HCT116 (cell line): ENCODE measurements around the gene HECTD2. TPM values are rescaled to one million over a fixed set of nuclear protein-coding genes. Genes with fewer than 3 reads are reported as not detected.

Source experiments
- ATAC-seq: fragments of 200-7000 bp; cut with Tn5 transposase; 2 replicates; pipeline ENCODE4 v1.9.1; 2020; ENCODE audit warnings: mild to moderate bottlenecking, moderate library complexity
- BruUV-seq: library from RNA; stranded (reverse); fragments of 400-500 nt; replicated peaks from 2 replicates; lab custom pipeline; 2021; lab: Mats Ljungman, UMichigan
- CTCF ChIA-PET: fragments of 300-600 bp; sonication (Branson Sonifier 250); formaldehyde crosslinking; loops from one replicate; lab custom pipeline; 2021; ENCODE audit warnings: antibody characterized with exemption; lab: Charles Lee
- POLR2A ChIA-PET: fragments of 300-600, 350-600 bp; sonication (Branson Sonifier 250); formaldehyde crosslinking; loops from one replicate; lab custom pipeline; 2021; ENCODE audit warnings: antibody characterized with exemption; lab: Charles Lee
- RAD21 ChIA-PET, 2 experiments: fragments of 300-600 bp; sonication (Branson Sonifier 250); formaldehyde crosslinking; loops; one replicate each; lab custom pipeline; 2023; ENCODE audit warnings: low total read pairs in 2 of 2; ENCODE audit not compliant: uncharacterized antibody in 2 of 2, unreplicated experiment in 2 of 2, low non-redundant PET in 1 of 2; lab: Charles Lee
- DNase-seq: peaks from one replicate; pipeline ENCODE4 v3.0.0-alpha.2; 2010; ENCODE audit warnings: low read depth, low spot score
- H2AFZ ChIP-seq: fragments of 200-600 bp; shearing (Covaris generic), sonication (generic); 2 replicates; pipeline ENCODE4 v1.6.1; 2017; ENCODE audit warnings: low read depth, mixed run types, mixed read lengths, antibody characterized with exemption, low read length; ENCODE audit not compliant: poor library complexity, severe bottlenecking
- H3K27ac ChIP-seq: 2 replicates; pipeline ENCODE4 v1.5.1; 2012; ENCODE audit warnings: low read depth, low read length
- H3K27me3 ChIP-seq: fragments of 200-600 bp; sonication (generic); 2 replicates; pipeline ENCODE4 v1.6.1; 2016; ENCODE audit warnings: mixed run types, low read length, mixed read lengths; ENCODE audit not compliant: insufficient read depth
- H3K36me3 ChIP-seq, 2 experiments: fragments of 200-500 bp in 1 of 2; fragments of 200-600 bp in 1 of 2; sonication (Bioruptor generic) in 1 of 2; sonication (generic) in 1 of 2; 2 replicates each; pipeline versions ENCODE4 v1.5.1 to v1.6.1; 2014 to 2016; ENCODE audit warnings: low read length in 2 of 2, inconsistent platforms in 1 of 2, mixed read lengths in 1 of 2, mixed run types in 1 of 2; ENCODE audit not compliant: insufficient read depth in 2 of 2, control insufficient read depth in 1 of 2
- H3K4me1 ChIP-seq, 2 experiments: fragments of 200-600 bp in 1 of 2; sonication (generic) in 1 of 2; 2 replicates each; pipeline versions ENCODE4 v1.5.1 to v1.6.1; 2012 to 2017; ENCODE audit warnings: low read length in 2 of 2, inconsistent platforms in 1 of 2, mild to moderate bottlenecking in 1 of 2, mixed read lengths in 1 of 2, mixed run types in 1 of 2, moderate library complexity in 1 of 2; ENCODE audit not compliant: insufficient read depth in 2 of 2, control insufficient read depth in 1 of 2
- H3K4me2 ChIP-seq: fragments of 200-600 bp; sonication (generic); 2 replicates; pipeline ENCODE4 v1.6.1; 2017; ENCODE audit warnings: mixed run types, low read length, mixed read lengths
- H3K4me3 ChIP-seq, 2 experiments: fragments of 200-600 bp in 1 of 2; sonication (generic) in 1 of 2; replicated peaks in 1 of 2; 2 replicates each; pipeline ENCODE4 v1.5.1; 2011 to 2016; ENCODE audit warnings: low read length in 2 of 2, control low read depth in 1 of 2, low read depth in 1 of 2, mild to moderate bottlenecking in 1 of 2, mixed read lengths in 1 of 2, mixed run types in 1 of 2
- H3K79me2 ChIP-seq: fragments of 200-600 bp; sonication (generic); 2 replicates; pipeline ENCODE4 v1.6.1; 2017; ENCODE audit warnings: mild to moderate bottlenecking, mixed run types, low read length, moderate library complexity, mixed read lengths; ENCODE audit not compliant: insufficient read depth
- H3K9ac ChIP-seq: fragments of 200-600 bp; sonication (generic); 2 replicates; pipeline ENCODE4 v1.6.1; 2016; ENCODE audit warnings: low read length, mixed read lengths
- H3K9me2 ChIP-seq: fragments of 200-600 bp; sonication (generic), shearing (Covaris generic); 2 replicates; pipeline ENCODE4 v1.6.1; 2017; ENCODE audit warnings: mixed run types, mild to moderate bottlenecking, moderate library complexity; ENCODE audit not compliant: insufficient read depth
- H3K9me3 ChIP-seq, 2 experiments: fragments of 200-500 bp in 1 of 2; fragments of 200-600 bp in 1 of 2; sonication (Bioruptor generic) in 1 of 2; sonication (generic) in 1 of 2; 2 replicates each; pipeline ENCODE4 v1.6.1; 2014 to 2017; ENCODE audit warnings: low read length in 2 of 2, mixed read lengths in 2 of 2, inconsistent platforms in 1 of 2, low read depth in 1 of 2, mild to moderate bottlenecking in 1 of 2, mixed run types in 1 of 2, moderate library complexity in 1 of 2; ENCODE audit not compliant: control insufficient read depth in 1 of 2, insufficient read depth in 1 of 2
- H4K20me1 ChIP-seq: fragments of 200-600 bp; sonication (generic), shearing (Covaris generic); 2 replicates; pipeline ENCODE4 v1.6.1; 2017; ENCODE audit warnings: mixed run types, mild to moderate bottlenecking, moderate library complexity; ENCODE audit not compliant: insufficient read depth
- CEBPB ChIP-seq: IDR thresholded peaks from 2 replicates; pipeline ENCODE4 v1.6.1; 2012; ENCODE audit warnings: low read depth
- EGR1 ChIP-seq: IDR thresholded peaks from 2 replicates; pipeline ENCODE4 v1.6.1; 2012; ENCODE audit warnings: low read depth
- ELF1 ChIP-seq: IDR thresholded peaks from 2 replicates; pipeline ENCODE4 v1.6.1; 2012; ENCODE audit warnings: low read depth, borderline replicate concordance
- EZH2 ChIP-seq: fragments of 200-600 bp; sonication (generic); IDR thresholded peaks from 2 replicates; pipeline ENCODE4 v1.6.1; 2017; ENCODE audit warnings: antibody characterized with exemption, mixed run types
- FOSL1 ChIP-seq: IDR thresholded peaks from 2 replicates; pipeline ENCODE4 v1.6.1; 2012; ENCODE audit warnings: low read depth
- JUND ChIP-seq: IDR thresholded peaks from 2 replicates; pipeline ENCODE4 v1.6.1; 2012
- MAX ChIP-seq: IDR thresholded peaks from 2 replicates; pipeline ENCODE4 v1.6.1; 2012
- POLR2A ChIP-seq: IDR thresholded peaks from 2 replicates; pipeline ENCODE4 v1.7.0; 2011; ENCODE audit warnings: borderline replicate concordance; ENCODE audit not compliant: insufficient read depth, insufficient read length; ENCODE audit errors: extremely low read depth
- POLR2AphosphoS5 ChIP-seq: IDR thresholded peaks from 2 replicates; pipeline ENCODE4 v1.6.1; 2011; ENCODE audit warnings: mild to moderate bottlenecking, low read depth, low read length, moderate library complexity
- RAD21 ChIP-seq: IDR thresholded peaks from 2 replicates; pipeline ENCODE4 v1.6.1; 2012; ENCODE audit warnings: low read depth, mild to moderate bottlenecking
- SIN3A ChIP-seq: IDR thresholded peaks from 2 replicates; pipeline ENCODE4 v1.6.1; 2012; ENCODE audit warnings: low read depth
- SRF ChIP-seq: IDR thresholded peaks from 2 replicates; pipeline ENCODE4 v1.6.1; 2012; ENCODE audit warnings: low read depth
- TCF7L2 ChIP-seq: IDR thresholded peaks from 2 replicates; pipeline ENCODE4 v1.7.0; 2011; ENCODE audit warnings: borderline replicate concordance, inconsistent platforms; ENCODE audit not compliant: insufficient read depth, insufficient read length; ENCODE audit errors: extremely low read depth
- YY1 ChIP-seq: IDR thresholded peaks from 2 replicates; pipeline ENCODE4 v1.6.1; 2011; ENCODE audit warnings: low read length, low read depth, moderate library complexity, mild to moderate bottlenecking; ENCODE audit not compliant: insufficient replicate concordance; ENCODE audit errors: extremely low read depth
- ZNF274 ChIP-seq: fragments of 200-500 bp; sonication (Bioruptor generic); IDR thresholded peaks from 2 replicates; pipeline ENCODE4 v1.6.1; 2014; ENCODE audit warnings: mild to moderate bottlenecking, low read depth, low read length, inconsistent platforms
- intact Hi-C: fragments of 100-400 bp; cut with micrococcal nuclease; formaldehyde crosslinking; loops from 2 replicates; pipeline ENCODE4 v1.10.0; 2022
- total RNA-seq: library from RNA; stranded (reverse); gene quantifications from one replicate; pipeline ENCODE4 v1.2.1, GENCODE V29; 2021; ENCODE audit not compliant: unreplicated experiment
- TF ChIP-seq, protein P1 (sequence below): IDR thresholded peaks from 2 replicates; pipeline ENCODE4 v1.6.1; 2011; ENCODE audit warnings: mild to moderate bottlenecking, low read length, moderate library complexity; ENCODE audit not compliant: insufficient replicate concordance; ENCODE audit errors: extremely low read depth
- TF ChIP-seq, protein P2 (sequence below): IDR thresholded peaks from 2 replicates; pipeline ENCODE4 v1.6.1; 2012; ENCODE audit warnings: low read depth
- TF ChIP-seq, protein P3 (sequence below): IDR thresholded peaks from 2 replicates; pipeline ENCODE4 v1.6.1; 2012
- TF ChIP-seq, protein P4 (sequence below), 3 experiments: fragments of 200-600 bp in 1 of 3; sonication (generic) in 1 of 3; IDR thresholded peaks in 2 of 3; conservative IDR thresholded peaks in 1 of 3; 2 replicates each; pipeline ENCODE4 v1.5.1; 2012 to 2017; ENCODE audit warnings: low read depth in 2 of 3, low read length in 2 of 3, antibody characterized with exemption in 1 of 3, borderline replicate concordance in 1 of 3, control low read depth in 1 of 3, mild to moderate bottlenecking in 1 of 3, mixed read lengths in 1 of 3, mixed run types in 1 of 3, moderate library complexity in 1 of 3; ENCODE audit not compliant: insufficient read depth in 1 of 3

HECTD2 gene
- total RNA-seq, 1 experiment from 2014 or later, result 3.0 TPM

- Histone ChIP-seq H3K79me2 (no peaks in the 10 kb centered on the region), H4K20me1 (no peaks in the 10 kb centered on the region), H3K36me3 (no peaks in the 10 kb centered on the region), H3K4me2 (no peak overlapping the region), H3K27me3 (no peaks in the 10 kb centered on the region), H3K9me2 (no peaks in the 10 kb centered on the region), H3K4me3 (no peak overlapping the region), H3K9me3 (no peaks in the 10 kb centered on the region), H2AFZ (no peak overlapping the region), H3K27ac (no peak overlapping the region), H3K4me1 (no peaks in the 10 kb centered on the region), H3K9ac (no peak overlapping the region)
- ATAC-seq, result no peak
- ChIA-PET RAD21 (no interaction called here), POLR2A (no interaction called here), CTCF (no interaction called here)
- intact Hi-C loops, result no loop called here
- BruUV-seq, result no TSS peak
- TF ChIP-seq CEBPB (no peak), SRF (no peak), TCF7L2 (no peak), FOSL1 (no peak), EZH2 (no peak), YY1 (no peak), MAX (no peak), POLR2AphosphoS5 (no peak), RAD21 (no peak), SIN3A (no peak), ZNF274 (no peak), JUND (no peak), EGR1 (no peak), POLR2A (no peak), ELF1 (no peak)
- TF ChIP-seq, protein P1, sequence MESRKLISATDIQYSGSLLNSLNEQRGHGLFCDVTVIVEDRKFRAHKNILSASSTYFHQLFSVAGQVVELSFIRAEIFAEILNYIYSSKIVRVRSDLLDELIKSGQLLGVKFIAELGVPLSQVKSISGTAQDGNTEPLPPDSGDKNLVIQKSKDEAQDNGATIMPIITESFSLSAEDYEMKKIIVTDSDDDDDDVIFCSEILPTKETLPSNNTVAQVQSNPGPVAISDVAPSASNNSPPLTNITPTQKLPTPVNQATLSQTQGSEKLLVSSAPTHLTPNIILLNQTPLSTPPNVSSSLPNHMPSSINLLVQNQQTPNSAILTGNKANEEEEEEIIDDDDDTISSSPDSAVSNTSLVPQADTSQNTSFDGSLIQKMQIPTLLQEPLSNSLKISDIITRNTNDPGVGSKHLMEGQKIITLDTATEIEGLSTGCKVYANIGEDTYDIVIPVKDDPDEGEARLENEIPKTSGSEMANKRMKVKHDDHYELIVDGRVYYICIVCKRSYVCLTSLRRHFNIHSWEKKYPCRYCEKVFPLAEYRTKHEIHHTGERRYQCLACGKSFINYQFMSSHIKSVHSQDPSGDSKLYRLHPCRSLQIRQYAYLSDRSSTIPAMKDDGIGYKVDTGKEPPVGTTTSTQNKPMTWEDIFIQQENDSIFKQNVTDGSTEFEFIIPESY, result no peak
- TF ChIP-seq, protein P2, sequence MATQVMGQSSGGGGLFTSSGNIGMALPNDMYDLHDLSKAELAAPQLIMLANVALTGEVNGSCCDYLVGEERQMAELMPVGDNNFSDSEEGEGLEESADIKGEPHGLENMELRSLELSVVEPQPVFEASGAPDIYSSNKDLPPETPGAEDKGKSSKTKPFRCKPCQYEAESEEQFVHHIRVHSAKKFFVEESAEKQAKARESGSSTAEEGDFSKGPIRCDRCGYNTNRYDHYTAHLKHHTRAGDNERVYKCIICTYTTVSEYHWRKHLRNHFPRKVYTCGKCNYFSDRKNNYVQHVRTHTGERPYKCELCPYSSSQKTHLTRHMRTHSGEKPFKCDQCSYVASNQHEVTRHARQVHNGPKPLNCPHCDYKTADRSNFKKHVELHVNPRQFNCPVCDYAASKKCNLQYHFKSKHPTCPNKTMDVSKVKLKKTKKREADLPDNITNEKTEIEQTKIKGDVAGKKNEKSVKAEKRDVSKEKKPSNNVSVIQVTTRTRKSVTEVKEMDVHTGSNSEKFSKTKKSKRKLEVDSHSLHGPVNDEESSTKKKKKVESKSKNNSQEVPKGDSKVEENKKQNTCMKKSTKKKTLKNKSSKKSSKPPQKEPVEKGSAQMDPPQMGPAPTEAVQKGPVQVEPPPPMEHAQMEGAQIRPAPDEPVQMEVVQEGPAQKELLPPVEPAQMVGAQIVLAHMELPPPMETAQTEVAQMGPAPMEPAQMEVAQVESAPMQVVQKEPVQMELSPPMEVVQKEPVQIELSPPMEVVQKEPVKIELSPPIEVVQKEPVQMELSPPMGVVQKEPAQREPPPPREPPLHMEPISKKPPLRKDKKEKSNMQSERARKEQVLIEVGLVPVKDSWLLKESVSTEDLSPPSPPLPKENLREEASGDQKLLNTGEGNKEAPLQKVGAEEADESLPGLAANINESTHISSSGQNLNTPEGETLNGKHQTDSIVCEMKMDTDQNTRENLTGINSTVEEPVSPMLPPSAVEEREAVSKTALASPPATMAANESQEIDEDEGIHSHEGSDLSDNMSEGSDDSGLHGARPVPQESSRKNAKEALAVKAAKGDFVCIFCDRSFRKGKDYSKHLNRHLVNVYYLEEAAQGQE, result no peak
- TF ChIP-seq, protein P3, sequence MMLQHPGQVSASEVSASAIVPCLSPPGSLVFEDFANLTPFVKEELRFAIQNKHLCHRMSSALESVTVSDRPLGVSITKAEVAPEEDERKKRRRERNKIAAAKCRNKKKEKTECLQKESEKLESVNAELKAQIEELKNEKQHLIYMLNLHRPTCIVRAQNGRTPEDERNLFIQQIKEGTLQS, result no peak
- TF ChIP-seq, protein P4, sequence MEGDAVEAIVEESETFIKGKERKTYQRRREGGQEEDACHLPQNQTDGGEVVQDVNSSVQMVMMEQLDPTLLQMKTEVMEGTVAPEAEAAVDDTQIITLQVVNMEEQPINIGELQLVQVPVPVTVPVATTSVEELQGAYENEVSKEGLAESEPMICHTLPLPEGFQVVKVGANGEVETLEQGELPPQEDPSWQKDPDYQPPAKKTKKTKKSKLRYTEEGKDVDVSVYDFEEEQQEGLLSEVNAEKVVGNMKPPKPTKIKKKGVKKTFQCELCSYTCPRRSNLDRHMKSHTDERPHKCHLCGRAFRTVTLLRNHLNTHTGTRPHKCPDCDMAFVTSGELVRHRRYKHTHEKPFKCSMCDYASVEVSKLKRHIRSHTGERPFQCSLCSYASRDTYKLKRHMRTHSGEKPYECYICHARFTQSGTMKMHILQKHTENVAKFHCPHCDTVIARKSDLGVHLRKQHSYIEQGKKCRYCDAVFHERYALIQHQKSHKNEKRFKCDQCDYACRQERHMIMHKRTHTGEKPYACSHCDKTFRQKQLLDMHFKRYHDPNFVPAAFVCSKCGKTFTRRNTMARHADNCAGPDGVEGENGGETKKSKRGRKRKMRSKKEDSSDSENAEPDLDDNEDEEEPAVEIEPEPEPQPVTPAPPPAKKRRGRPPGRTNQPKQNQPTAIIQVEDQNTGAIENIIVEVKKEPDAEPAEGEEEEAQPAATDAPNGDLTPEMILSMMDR (IDR thresholded peaks at IDR 0.05 in 2 of 3, conservative IDR thresholded peaks at IDR 0.05 in 1 of 3; ENCODE audit: borderline replicate concordance in 1 of 3, insufficient read depth in 1 of 3, low read depth in 2 of 3, low read length in 2 of 3), result no peak
- DNase-seq, result no peak
These were observed 62.8 kb downstream of the HECTD2 start for GRCh38 chr10:91472911-91473310.
